ENCODE data around the gene KCNQ1OT1. TPM values are rescaled to one million over a fixed set of nuclear protein-coding genes. Genes with fewer than 3 reads are reported as not detected.

Gene KCNQ1OT1
- total RNA-seq, 2 donors from 2014 or later: 1.0 to 2.1 TPM

DNA sequence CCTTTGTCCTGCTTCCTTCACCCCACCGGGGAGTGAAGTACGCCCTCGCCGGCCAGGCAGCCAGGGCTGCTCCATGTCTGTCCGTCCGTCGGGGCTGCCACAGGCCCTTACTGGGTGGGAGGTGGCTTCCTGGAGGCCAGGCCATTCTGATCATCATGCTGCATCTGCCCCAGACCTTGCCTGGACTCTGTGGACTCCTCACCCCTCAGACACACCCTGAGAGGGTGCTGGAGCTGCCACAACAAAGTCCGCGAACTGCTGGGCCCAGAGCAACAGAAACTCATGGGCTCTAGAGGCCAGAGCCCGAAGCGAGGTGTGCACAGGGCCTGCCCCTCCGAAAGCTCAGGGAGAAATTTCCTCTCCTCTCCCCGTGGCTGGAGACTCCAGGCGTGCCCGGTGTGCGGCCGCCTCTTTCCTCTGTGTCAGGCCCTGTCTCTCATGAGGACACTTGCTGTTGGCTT lies 124.2 kb downstream of the KCNQ1OT1 start:
- no peaks in the 10 kb centered on the region for H3K9me3 ChIP-seq
- TF ChIP-seq, protein P1, sequence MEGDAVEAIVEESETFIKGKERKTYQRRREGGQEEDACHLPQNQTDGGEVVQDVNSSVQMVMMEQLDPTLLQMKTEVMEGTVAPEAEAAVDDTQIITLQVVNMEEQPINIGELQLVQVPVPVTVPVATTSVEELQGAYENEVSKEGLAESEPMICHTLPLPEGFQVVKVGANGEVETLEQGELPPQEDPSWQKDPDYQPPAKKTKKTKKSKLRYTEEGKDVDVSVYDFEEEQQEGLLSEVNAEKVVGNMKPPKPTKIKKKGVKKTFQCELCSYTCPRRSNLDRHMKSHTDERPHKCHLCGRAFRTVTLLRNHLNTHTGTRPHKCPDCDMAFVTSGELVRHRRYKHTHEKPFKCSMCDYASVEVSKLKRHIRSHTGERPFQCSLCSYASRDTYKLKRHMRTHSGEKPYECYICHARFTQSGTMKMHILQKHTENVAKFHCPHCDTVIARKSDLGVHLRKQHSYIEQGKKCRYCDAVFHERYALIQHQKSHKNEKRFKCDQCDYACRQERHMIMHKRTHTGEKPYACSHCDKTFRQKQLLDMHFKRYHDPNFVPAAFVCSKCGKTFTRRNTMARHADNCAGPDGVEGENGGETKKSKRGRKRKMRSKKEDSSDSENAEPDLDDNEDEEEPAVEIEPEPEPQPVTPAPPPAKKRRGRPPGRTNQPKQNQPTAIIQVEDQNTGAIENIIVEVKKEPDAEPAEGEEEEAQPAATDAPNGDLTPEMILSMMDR (IDR thresholded peaks at IDR 0.05): no peak
- TF ChIP-seq POLR2AphosphoS5 (IDR thresholded peaks at IDR 0.05) (no peak), POLR2A (IDR thresholded peaks at IDR 0.05) (no peak)
- peaks cover 7% of the 10 kb centered on the region for H3K4me1 ChIP-seq (replicated peaks)
- intact Hi-C loops (cut with DNase I): no loop called here
- peak overlapping the region; percentile 29 to 52 for H3K27ac ChIP-seq
- WGBS: 94% methylated on average over 17 of the region's 17 CpGs
- no peaks in the 10 kb centered on the region for H3K27me3 ChIP-seq (replicated peaks; ENCODE audit: insufficient read depth)
- DNase-seq (ENCODE audit: low spot score): no peak
- H3K4me3 ChIP-seq: no peak overlapping the region
- no peaks in the 10 kb centered on the region for H3K36me3 ChIP-seq

DNA sequence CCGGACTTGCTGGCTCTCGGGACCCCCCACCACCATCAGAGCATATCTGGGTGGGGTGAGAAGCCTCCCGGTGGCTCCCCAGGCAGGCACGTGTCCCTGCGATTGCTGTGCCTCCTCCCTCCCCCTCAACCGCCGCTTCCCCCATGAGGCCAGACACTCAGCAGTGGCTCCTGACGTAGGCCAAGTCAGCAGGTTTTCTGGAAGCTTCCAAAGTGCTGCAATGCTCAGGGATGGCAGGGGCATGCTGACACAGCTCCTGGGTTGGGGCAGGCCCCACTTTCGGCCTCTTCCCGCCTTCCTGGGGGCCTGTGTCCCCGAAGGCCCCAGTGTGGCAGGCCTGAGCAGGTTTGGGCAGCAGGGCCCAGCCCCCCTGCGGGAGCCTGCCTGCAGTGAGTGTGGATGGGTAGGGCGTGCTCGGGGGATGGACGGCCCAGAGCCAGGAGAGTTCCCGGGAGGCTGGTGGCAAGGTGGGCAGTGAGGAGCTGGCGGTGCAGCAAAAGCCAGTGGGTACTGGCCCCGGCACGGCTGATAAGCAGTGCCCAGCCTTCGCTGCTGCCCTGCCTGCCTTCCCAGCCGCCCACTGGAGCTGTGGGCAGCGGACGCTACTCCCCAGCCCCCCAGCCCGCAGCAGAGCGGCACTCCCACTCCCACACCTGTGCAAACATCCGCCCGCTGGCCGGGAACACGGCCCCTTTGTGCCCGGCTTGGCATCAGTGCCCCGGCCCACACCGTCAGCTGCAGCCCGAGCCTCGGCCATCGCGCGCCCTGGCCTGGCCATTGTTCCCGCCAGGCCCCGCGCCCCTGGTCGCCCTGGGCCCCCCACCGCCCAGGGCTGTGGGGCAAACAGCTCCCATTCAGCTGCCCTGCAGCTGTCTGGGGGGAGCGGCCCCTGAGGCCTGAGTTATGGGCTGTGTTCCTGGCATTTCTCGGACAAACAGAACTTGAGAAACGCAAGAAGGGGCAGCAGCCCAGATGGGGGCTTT lies 125.0 kb downstream of the KCNQ1OT1 start:
- Histone ChIP-seq H3K27ac (peak overlapping the region; percentile 40 to 52), H3K4me3 (no peak overlapping the region), H3K4me1 (replicated peaks) (peaks cover 7% of the 10 kb centered on the region), H3K27me3 (replicated peaks; ENCODE audit: insufficient read depth) (no peaks in the 10 kb centered on the region), H3K9me3 (no peaks in the 10 kb centered on the region), H3K36me3 (no peaks in the 10 kb centered on the region)
- peak; percentile 71 for DNase-seq (ENCODE audit: low spot score)
- intact Hi-C loops (cut with DNase I): no loop called here
- 64% methylated on average over 45 of the region's 45 CpGs for WGBS
- TF ChIP-seq POLR2A (IDR thresholded peaks at IDR 0.05) (no peak), POLR2AphosphoS5 (IDR thresholded peaks at IDR 0.05) (peak; percentile 78)
- TF ChIP-seq, protein P1 (IDR thresholded peaks at IDR 0.05): no peak

DNA sequence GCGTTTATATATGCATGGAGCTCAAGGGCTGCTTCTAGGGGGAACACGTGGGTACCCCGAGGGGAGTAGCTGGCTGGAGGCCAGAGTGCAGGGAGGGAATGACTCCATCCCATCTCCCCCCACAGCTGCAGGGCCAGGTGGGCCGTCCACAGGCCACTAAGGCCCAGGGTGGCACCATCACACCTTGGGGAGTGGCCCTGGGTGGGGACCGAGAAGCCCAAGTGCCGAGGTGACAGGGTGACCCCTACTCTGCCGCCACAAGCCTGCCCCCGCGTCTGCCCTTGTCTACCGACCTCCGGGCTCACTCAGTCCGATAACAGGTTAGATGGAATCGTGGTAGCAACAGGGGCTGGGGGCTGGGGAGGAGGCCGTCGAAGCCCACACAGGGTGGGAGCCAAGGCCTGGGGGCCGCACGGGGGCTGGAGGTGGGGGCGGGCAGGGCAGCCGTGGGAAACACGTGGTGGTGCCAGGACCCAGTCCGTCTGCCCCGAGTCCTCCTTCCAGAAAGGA lies 125.7 kb downstream of the KCNQ1OT1 start:
- WGBS: 83% methylated on average over 22 of the region's 22 CpGs
- intact Hi-C loops (cut with DNase I): no loop called here
- DNase-seq (ENCODE audit: low spot score): no peak
- no peaks in the 10 kb centered on the region for H3K9me3 ChIP-seq
- H3K27ac ChIP-seq: peak overlapping the region; percentile 40 to 52
- H3K4me1 ChIP-seq (replicated peaks): peaks cover 7% of the 10 kb centered on the region
- H3K4me3 ChIP-seq: no peak overlapping the region
- TF ChIP-seq POLR2AphosphoS5 (IDR thresholded peaks at IDR 0.05) (no peak), POLR2A (IDR thresholded peaks at IDR 0.05) (no peak)
- TF ChIP-seq, protein P1 (IDR thresholded peaks at IDR 0.05): no peak
- no peaks in the 10 kb centered on the region for H3K27me3 ChIP-seq (replicated peaks; ENCODE audit: insufficient read depth)
- H3K36me3 ChIP-seq: no peaks in the 10 kb centered on the region

DNA sequence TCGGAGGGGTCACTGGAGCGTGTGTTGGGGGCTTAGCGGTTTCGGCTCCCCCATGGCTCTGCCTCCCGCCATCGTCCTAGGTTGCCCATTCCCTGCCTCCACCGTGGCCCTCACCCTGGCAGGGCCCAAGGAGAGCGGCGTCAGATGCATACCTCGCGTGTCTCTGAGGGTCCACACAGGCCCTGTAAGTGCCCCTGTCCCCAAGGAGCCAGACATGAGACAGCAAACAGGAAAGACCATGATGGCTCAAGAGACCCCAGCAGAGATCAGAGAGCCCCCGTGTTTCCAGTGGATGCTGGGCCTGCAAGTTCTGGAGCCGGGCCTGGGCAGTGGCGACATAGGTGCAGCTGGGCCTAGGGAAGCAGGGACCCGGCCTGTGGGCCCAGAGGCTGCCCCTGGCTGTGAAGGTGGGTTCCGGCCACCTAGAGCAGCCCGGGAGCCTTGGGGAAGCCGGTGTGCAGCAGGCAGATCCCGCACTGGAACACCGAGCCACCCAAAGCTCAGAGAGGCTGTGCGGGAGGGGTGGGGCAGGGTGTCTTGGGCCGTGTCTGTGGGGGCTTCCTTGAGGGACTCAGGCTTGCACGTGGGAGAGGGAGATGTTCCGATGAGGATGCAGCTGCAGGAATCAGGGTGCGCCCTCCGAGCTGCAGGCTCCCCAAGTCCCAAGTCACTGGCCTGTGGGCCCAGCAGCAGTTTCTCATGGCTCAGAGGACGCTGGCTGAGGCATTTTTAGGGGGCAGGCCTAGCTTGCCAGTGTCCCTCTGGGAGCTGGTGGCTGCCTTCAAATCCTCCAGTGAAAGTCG lies 126.4 kb downstream of the KCNQ1OT1 start:
- 97% methylated on average over 25 of the region's 28 CpGs for WGBS
- Histone ChIP-seq H3K36me3 (no peaks in the 10 kb centered on the region), H3K9me3 (no peaks in the 10 kb centered on the region), H3K4me1 (replicated peaks) (peaks cover 7% of the 10 kb centered on the region), H3K27ac (peak overlapping the region in 1 of 2 donors; percentile 52), H3K4me3 (no peak overlapping the region), H3K27me3 (replicated peaks; ENCODE audit: insufficient read depth) (no peaks in the 10 kb centered on the region)
- TF ChIP-seq, protein P1 (IDR thresholded peaks at IDR 0.05): no peak
- TF ChIP-seq POLR2A (IDR thresholded peaks at IDR 0.05) (no peak), POLR2AphosphoS5 (IDR thresholded peaks at IDR 0.05) (no peak)
- no peak for DNase-seq (ENCODE audit: low spot score)
- intact Hi-C loops (cut with DNase I): no loop called here
